Activated CD4-positive, CD25-positive, alpha-beta regulatory T cell treated with anti-CD3 and anti-CD28 coated beads, Interleukin-2, amount 50 U/mL, for 72 hours (primary cell): ENCODE results near the gene TUBGCP2.
"Not testable (repeated sequence)": the region's sequence is repeated elsewhere in the genome, so short reads cannot be mapped to it uniquely, and the experiment has no call there.

Experiments used
- DNase-seq: peaks from one replicate; pipeline ENCODE4 v3.0.0; 2021

The TUBGCP2 gene

GRCh38 chr10:133242611-133243356, 65.9 kb downstream of the TUBGCP2 start:
- DNase-seq, result no peak

- DNase-seq, result no peak
Observed at GRCh38 chr10:133241501-133242205, 67.0 kb downstream of the TUBGCP2 start.

- no peak for DNase-seq
Observed at GRCh38 chr10:133239990-133240389, 68.7 kb downstream of the TUBGCP2 start.

DNA sequence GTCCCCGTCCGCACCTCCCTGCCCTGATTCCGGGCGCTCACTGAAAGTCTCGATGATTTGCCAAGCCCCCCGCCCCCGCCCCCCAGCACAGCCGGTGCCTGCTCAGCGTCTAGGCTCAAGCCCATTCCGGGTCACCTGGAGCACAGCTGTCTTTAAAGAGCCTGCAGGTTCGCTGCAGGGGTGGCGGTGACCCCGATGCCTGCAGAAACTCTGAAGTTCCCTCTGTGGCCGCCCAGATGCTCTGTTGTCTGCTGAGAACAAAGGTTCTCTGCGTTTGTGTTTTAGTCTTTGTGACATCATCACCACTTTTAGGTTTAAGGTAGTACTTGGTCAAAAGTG, 70.2 kb downstream of the TUBGCP2 start:
- no peak for DNase-seq

GRCh38 chr10:133237588-133238465, 70.8 kb downstream of the TUBGCP2 start, which contains the start of gene VENTX:
Gene VENTX, plus strand, starts transcription at chr10:133237855. Its CDS starts 60 bp downstream, at chr10:133237915.
- DNase-seq, result no peak

GRCh38 chr10:133237241-133237587, 71.5 kb downstream of the TUBGCP2 start:
- no peak for DNase-seq

GRCh38 chr10:133236401-133237240, 72.1 kb downstream of the TUBGCP2 start:
- DNase-seq, result no peak

DNA sequence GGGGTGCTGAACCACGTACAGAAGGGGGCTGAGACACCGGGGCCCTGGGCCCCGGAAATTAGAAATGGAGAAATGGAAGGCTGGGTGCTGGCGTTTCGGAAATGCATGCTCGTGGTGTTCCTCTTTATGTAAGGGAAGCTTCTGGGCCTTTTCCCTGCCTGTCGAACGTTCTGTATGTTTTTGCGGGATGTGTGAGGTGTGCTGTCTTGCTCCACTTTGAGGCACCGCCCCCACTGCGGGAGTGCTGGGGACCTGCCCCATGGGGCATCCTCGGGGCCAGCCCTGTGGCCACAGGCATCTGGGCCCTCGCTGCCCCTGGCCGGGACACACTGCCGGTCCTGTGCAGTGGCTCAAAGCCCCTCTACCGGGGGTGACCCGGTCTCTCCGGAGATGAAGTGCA, 72.7 kb downstream of the TUBGCP2 start:
- DNase-seq, result no peak

DNA sequence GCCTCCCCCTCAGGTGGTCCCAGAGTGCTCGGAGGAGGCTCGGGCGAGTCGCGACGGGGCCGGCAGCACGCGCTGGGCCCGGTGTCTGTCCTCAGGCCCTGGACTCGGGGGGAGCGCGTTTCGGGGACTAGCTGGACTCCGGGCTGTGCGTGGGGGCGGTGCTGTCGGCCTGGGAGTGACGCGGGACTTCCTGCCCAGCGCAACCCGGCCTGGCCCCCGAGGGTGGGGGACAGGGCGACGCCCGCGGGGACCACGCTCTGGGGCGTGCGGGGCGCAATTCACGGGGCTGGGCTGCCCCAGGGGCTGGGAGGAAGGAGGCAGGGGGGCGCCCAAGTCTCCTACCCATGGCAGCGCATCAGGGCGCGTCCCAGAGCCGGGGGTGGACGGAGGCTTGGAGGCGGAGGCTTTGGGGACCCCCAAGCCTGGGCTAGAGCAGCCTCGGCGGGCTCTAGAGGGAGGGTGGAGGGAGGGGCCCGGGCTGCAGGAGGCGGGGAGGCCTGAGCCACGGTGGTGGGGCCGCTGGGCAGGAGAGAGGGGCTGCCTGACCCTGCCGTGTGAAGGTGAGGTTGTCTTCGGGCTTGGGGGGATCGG, 73.3 kb downstream of the TUBGCP2 start:
- DNase-seq, result no peak

GRCh38 chr10:133234796-133235195, 73.9 kb downstream of the TUBGCP2 start:
- not testable (repeated sequence) for DNase-seq

GRCh38 chr10:133231946-133232574, 76.6 kb downstream of the TUBGCP2 start:
- DNase-seq, result no peak

DNA sequence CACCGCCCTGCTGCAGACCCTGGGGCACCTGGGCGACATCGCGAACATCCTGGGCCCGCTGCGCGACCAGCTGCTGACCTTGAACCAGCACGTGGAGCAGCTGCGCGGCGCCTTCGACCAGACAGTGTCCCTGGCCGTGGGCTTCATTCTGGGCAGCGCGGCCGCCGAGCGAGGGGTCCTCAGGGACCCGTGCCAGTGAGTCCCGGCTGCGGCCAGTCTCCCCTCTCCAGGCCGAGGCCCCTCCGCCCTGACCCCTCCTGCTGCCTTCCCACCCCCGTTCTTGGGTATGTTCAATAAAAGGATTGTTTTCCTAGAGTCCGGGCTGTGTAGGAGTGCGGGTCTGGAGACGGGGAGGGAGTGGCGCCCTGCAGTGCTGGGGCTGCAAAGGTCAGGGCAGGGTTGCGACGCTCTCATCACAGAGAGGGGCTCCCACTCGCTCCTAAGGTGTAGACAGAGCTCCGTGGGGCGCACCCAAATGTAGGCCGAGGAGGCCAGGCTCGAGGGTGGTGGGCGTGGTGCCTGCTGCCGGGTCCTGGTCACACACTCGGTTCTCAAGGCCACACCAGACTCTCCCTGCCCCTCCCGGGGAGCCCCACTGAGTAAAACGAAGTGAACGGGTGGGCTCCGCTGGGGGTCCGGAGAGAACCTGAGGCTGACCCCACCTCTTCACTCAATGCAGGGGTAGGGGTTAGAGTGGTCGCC, 77.3 kb downstream of the TUBGCP2 start:
- no peak for DNase-seq

- no peak for DNase-seq
Observed at GRCh38 chr10:133230387-133231195, 78.1 kb downstream of the TUBGCP2 start.

DNA sequence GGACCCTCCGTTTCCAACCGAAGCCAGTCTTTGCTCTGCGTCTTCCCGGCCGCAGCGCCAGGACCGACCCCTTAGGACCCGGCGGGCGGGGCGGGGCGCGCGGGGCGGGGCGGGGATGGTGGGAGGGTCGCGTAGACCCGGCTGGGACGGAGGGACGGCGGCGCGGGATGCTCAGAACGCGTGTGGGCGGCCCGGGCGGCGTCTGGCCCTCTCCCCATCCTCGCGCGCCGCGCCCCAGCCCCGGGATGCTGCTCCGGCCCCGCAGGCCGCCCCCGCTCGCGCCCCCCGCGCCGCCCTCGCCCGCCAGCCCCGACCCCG, 78.7 kb downstream of the TUBGCP2 start, which contains the start of gene UTF1:
Gene UTF1, plus strand, starts transcription at position 174 of the 318 bp plus-strand sequence. Its CDS starts 72 bp downstream, at position 246.
- DNase-seq, result no peak

DNA sequence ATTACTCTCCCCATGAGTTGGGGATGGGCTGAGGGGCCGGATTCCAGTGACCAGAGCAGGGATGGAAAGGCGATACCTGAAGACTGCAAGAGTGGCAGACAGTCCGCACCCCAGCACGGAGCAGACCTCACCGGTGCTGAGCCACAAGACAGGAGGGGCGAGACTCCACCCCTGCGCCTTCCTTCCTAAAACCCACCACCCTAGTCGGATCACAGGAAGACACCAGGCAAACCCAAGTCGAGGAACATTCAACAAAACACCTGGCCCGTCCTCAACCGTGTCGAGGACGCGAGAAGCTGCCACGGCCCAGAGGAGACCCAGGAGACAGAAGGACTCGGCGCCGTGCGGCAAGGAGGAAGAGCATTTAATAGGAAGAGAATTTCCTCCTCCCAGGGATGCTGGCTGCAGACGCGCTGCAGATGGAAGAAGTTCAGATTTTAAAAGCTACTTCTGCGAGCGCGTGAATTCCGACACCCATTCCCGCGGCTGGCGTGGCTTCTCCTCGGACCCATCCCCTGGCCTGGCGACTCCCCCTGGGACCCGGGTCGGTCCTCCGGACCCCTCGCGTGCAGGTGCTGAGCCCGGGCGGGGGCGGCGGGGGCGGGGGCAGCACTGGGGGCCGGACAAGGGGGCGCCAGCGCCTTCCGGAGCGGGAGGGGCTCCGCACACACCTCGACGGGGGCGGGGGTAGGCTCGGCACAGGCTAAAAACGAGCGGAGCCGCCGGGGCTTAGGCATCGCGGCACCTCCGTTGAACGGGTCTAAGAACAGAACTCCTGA, 79.2 kb downstream of the TUBGCP2 start:
- DNase-seq, result no peak
